RWPE1 (cell line): ENCODE results near the gene RPS6KB2.

Source experiments
- CTCF ChIA-PET: fragments of 350-600 bp; sonication (Branson Sonifier 250); formaldehyde crosslinking; extraction: SDS; loops from one replicate; lab custom pipeline; 2021; lab: Yijun Ruan, JAX
- POLR2A ChIA-PET: fragments of 400-600 bp; formaldehyde crosslinking; extraction: SDS; loops from one replicate; lab custom pipeline; 2020; ENCODE audit warnings: antibody characterized with exemption; ENCODE audit not compliant: low non-redundant PET; lab: Yijun Ruan, JAX
- DNase-seq: peaks from one replicate; pipeline ENCODE4 v3.0.0; 2012; ENCODE audit warnings: low spot score
- H3K27ac ChIP-seq: fragments of 450-650 bp; 2 replicates; pipeline ENCODE4 v1.5.1; 2017
- CTCF ChIP-seq: fragments of 450-650 bp; conservative IDR thresholded peaks from 2 replicates; pipeline ENCODE4 v1.5.1; 2017; ENCODE audit warnings: low read depth, mild to moderate bottlenecking

Gene RPS6KB2

GRCh38 chr11:67396259-67396581 is 32.1 kb upstream of the RPS6KB2 start:
- ChIA-PET CTCF (interaction anchor here (1.6 kb wide), 1 partner anchor 14 kb away, joined by 4 read pairs; no protein-coding TSS in a partner anchor), POLR2A (no interaction called here)
- no peak for DNase-seq
- peak overlapping the region; percentile 94 for H3K27ac ChIP-seq
- no peak for TF ChIP-seq CTCF

- ChIA-PET CTCF (interaction anchor here (1.6 kb wide), 1 partner anchor 14 kb away, joined by 4 read pairs; no protein-coding TSS in a partner anchor), POLR2A (no interaction called here)
- no peak for DNase-seq
- no peak for TF ChIP-seq CTCF
- H3K27ac ChIP-seq, result peak overlapping the region; percentile 94
Observed at GRCh38 chr11:67396587-67397389, 31.5 kb upstream of the RPS6KB2 start.

- no peak for DNase-seq
- no peak for TF ChIP-seq CTCF
- POLR2A ChIA-PET, result no interaction called here
- peak overlapping the region; percentile 94 for H3K27ac ChIP-seq
- CTCF ChIA-PET, result no interaction called here
Observed at GRCh38 chr11:67397536-67397935, 30.8 kb upstream of the RPS6KB2 start.

GRCh38 chr11:67397986-67398660 is 30.2 kb upstream of the RPS6KB2 start:
- no peak for DNase-seq
- peak overlapping the region; percentile 94 for H3K27ac ChIP-seq
- ChIA-PET POLR2A (no interaction called here), CTCF (no interaction called here)
- TF ChIP-seq CTCF, result no peak

GRCh38 chr11:67398661-67399563 is 29.4 kb upstream of the RPS6KB2 start:
- no peak for TF ChIP-seq CTCF
- H3K27ac ChIP-seq, result peak overlapping the region; percentile 94
- POLR2A ChIA-PET, result no interaction called here
- no peak for DNase-seq
- CTCF ChIA-PET, result interaction anchor here (0.6 kb wide), 1 partner anchor 28 kb away, joined by 6 read pairs; no protein-coding TSS in a partner anchor
